IPS-15b (cell line): ENCODE measurements around the gene CCDC9.

Experiments
- H3K27me3 ChIP-seq: one replicate; pipeline ENCODE4 v1.6.1; 2013; ENCODE audit warnings: low read length; ENCODE audit not compliant: control insufficient read depth, insufficient read depth
- H3K36me3 ChIP-seq: one replicate; pipeline ENCODE4 v1.6.1; 2013; ENCODE audit warnings: low read length; ENCODE audit not compliant: control insufficient read depth, insufficient read depth
- H3K4me1 ChIP-seq: one replicate; pipeline ENCODE4 v1.6.1; 2013; ENCODE audit warnings: mild to moderate bottlenecking, low read length; ENCODE audit not compliant: control insufficient read depth, insufficient read depth
- H3K4me3 ChIP-seq: one replicate; pipeline ENCODE4 v1.5.1; 2013; ENCODE audit warnings: low read depth, low read length
- H3K9ac ChIP-seq: one replicate; pipeline ENCODE4 v1.6.1; 2013; ENCODE audit warnings: low read depth, mild to moderate bottlenecking, low read length
- H3K9me3 ChIP-seq: one replicate; pipeline ENCODE4 v1.6.1; 2013; ENCODE audit warnings: mild to moderate bottlenecking, low read length; ENCODE audit not compliant: control insufficient read depth, insufficient read depth

CCDC9 gene

GRCh38 chr19:47228168-47228936, 28.0 kb upstream of the CCDC9 start:
- no peaks in the 10 kb centered on the region for H3K9me3 ChIP-seq
- H3K27me3 ChIP-seq: no peaks in the 10 kb centered on the region
- H3K4me3 ChIP-seq: peak overlapping the region; percentile 80
- H3K9ac ChIP-seq: peak overlapping the region; percentile 29
- peaks cover 4% of the 10 kb centered on the region for H3K36me3 ChIP-seq
- H3K4me1 ChIP-seq: peaks cover 15% of the 10 kb centered on the region

GRCh38 chr19:47228937-47229675, 27.2 kb upstream of the CCDC9 start:
- Histone ChIP-seq H3K36me3 (no peaks in the 10 kb centered on the region), H3K9ac (no peak overlapping the region), H3K4me1 (peaks cover 15% of the 10 kb centered on the region), H3K27me3 (no peaks in the 10 kb centered on the region), H3K4me3 (peak overlapping the region; percentile 80), H3K9me3 (no peaks in the 10 kb centered on the region)

DNA sequence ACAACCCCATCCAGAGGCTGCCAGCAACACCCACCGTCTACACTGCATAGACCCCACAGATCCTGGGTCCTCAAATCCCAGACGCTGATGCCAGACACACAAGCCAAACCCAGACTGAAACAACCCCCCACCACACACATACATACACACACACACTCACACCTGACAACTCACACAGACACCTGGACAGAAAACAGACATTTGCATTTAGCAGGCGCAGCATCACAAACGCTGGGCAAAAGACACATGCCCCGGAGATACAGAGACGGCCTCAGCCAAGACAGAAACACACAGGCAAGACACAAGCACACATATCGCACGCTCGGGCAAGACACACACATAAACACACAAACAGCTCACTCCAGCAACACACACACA, 26.7 kb upstream of the CCDC9 start:
- Histone ChIP-seq H3K9me3 (no peaks in the 10 kb centered on the region), H3K4me3 (peak overlapping the region; percentile 80), H3K36me3 (no peaks in the 10 kb centered on the region), H3K4me1 (peaks cover 15% of the 10 kb centered on the region), H3K27me3 (no peaks in the 10 kb centered on the region), H3K9ac (peak overlapping the region; percentile 30)

- H3K9me3 ChIP-seq: no peaks in the 10 kb centered on the region
- H3K4me3 ChIP-seq: peak overlapping the region; percentile 80
- H3K9ac ChIP-seq: peak overlapping the region; percentile 30
- peaks cover 15% of the 10 kb centered on the region for H3K4me1 ChIP-seq
- no peaks in the 10 kb centered on the region for H3K27me3 ChIP-seq
- no peaks in the 10 kb centered on the region for H3K36me3 ChIP-seq
Measured at GRCh38 chr19:47230054-47230920, 26.0 kb upstream of the CCDC9 start.

- Histone ChIP-seq H3K9ac (peak within 1 kb of the TSS; percentile 57), H3K27me3 (no peaks in the 10 kb centered on the region), H3K4me1 (peaks cover 10% of the 10 kb centered on the region), H3K36me3 (no peaks in the 10 kb centered on the region), H3K9me3 (no peaks in the 10 kb centered on the region), H3K4me3 (peak within 1 kb of the TSS; percentile 80)
Measured at GRCh38 chr19:47230921-47231214, 25.5 kb upstream of the CCDC9 start, which contains the start of gene BBC3. BBC3 (minus strand) TSS chr19:47231199; CDS start chr19:47228431, 2,768 bp downstream.

DNA sequence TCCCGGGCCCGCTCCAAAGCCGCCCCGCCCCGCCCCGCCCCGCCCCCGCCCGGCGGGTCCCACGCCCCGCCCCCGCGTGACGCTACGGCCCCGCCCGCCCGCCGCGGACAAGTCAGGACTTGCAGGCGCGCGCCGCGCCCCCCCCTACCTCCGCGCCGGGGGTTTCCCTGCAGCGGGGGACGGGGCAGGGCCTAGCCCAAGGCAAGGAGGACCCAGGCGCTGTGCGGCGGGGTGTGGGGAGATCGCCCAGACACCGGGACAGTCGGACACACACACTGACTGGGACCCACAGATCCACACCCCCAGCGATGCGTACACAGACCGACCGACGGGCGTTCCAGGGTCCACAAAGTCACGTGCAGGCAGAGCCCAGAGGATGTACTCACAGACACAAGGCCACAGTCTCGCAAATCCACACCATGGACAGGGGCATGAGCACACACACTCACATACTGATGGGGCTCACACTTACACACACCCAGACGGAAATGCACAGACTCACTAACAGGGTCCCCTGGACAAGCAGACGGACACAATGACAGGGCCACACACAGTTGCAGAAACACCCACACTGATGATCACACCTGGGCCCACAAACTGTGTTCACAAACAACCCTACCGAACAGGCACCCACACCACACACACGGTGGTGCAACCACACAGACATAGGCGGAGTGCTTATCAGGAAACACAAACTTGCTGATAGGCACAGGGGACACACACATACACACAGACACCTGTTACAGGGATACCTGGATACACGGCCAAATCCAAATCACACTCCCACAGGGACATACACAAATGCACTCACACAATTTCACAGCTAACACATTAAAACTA, 24.9 kb upstream of the CCDC9 start:
- H3K36me3 ChIP-seq: no peaks in the 10 kb centered on the region
- H3K4me1 ChIP-seq: peaks cover 10% of the 10 kb centered on the region
- peak overlapping the region; percentile 57 for H3K9ac ChIP-seq
- peak overlapping the region; percentile 54 for H3K4me3 ChIP-seq
- no peaks in the 10 kb centered on the region for H3K9me3 ChIP-seq
- no peaks in the 10 kb centered on the region for H3K27me3 ChIP-seq

- no peaks in the 10 kb centered on the region for H3K9me3 ChIP-seq
- no peaks in the 10 kb centered on the region for H3K27me3 ChIP-seq
- H3K9ac ChIP-seq: no peak overlapping the region
- H3K4me3 ChIP-seq: no peak overlapping the region
- H3K36me3 ChIP-seq: no peaks in the 10 kb centered on the region
- H3K4me1 ChIP-seq: peaks cover 8% of the 10 kb centered on the region
Measured at GRCh38 chr19:47232422-47233211, 23.7 kb upstream of the CCDC9 start.

- no peak overlapping the region for H3K9ac ChIP-seq
- no peaks in the 10 kb centered on the region for H3K36me3 ChIP-seq
- no peaks in the 10 kb centered on the region for H3K9me3 ChIP-seq
- peaks cover 8% of the 10 kb centered on the region for H3K4me1 ChIP-seq
- H3K27me3 ChIP-seq: peaks cover 17% of the 10 kb centered on the region
- H3K4me3 ChIP-seq: no peak overlapping the region
Measured at GRCh38 chr19:47236072-47236675, 20.2 kb upstream of the CCDC9 start.

GRCh38 chr19:47239152-47239551, 17.2 kb upstream of the CCDC9 start:
- Histone ChIP-seq H3K36me3 (no peaks in the 10 kb centered on the region), H3K4me3 (peak overlapping the region; percentile 39), H3K9me3 (no peaks in the 10 kb centered on the region), H3K27me3 (peaks cover 37% of the 10 kb centered on the region), H3K4me1 (peaks cover 6% of the 10 kb centered on the region), H3K9ac (no peak overlapping the region)

- Histone ChIP-seq H3K9me3 (no peaks in the 10 kb centered on the region), H3K4me3 (peak overlapping the region; percentile 52), H3K4me1 (peaks cover 6% of the 10 kb centered on the region), H3K27me3 (peaks cover 37% of the 10 kb centered on the region), H3K9ac (no peak overlapping the region), H3K36me3 (no peaks in the 10 kb centered on the region)
Measured at GRCh38 chr19:47239610-47240296, 16.6 kb upstream of the CCDC9 start.
